ENCODE data around the gene ARHGEF28.

GRCh38 chr5:73801686-73802085 is 175.7 kb downstream of the ARHGEF28 start:
- TF ChIP-seq GLIS3 (CRISPR knock-in tag; IDR thresholded peaks at IDR 0.05) (no peak), CSRNP3 (CRISPR knock-in tag; IDR thresholded peaks at IDR 0.05) (no peak), PATZ1 (CRISPR knock-in tag; IDR thresholded peaks at IDR 0.05; ENCODE audit: borderline replicate concordance) (no peak), BACH2 (CRISPR knock-in tag; IDR thresholded peaks at IDR 0.05; ENCODE audit: borderline replicate concordance) (no peak), ZFP3 (CRISPR knock-in tag; IDR thresholded peaks at IDR 0.05) (no peak), CREB5 (CRISPR knock-in tag; IDR thresholded peaks at IDR 0.05; ENCODE audit: low read depth) (no peak), PPARA (CRISPR knock-in tag; IDR thresholded peaks at IDR 0.05; ENCODE audit: borderline replicate concordance) (no peak), CSDC2 (CRISPR knock-in tag; IDR thresholded peaks at IDR 0.05) (no peak)
